Measurements from ENCODE around the gene ADORA2B.
"Not testable (repeated sequence)": the region's sequence is repeated elsewhere in the genome, so short reads cannot be mapped to it uniquely, and the experiment has no call there.

The ADORA2B gene

DNA sequence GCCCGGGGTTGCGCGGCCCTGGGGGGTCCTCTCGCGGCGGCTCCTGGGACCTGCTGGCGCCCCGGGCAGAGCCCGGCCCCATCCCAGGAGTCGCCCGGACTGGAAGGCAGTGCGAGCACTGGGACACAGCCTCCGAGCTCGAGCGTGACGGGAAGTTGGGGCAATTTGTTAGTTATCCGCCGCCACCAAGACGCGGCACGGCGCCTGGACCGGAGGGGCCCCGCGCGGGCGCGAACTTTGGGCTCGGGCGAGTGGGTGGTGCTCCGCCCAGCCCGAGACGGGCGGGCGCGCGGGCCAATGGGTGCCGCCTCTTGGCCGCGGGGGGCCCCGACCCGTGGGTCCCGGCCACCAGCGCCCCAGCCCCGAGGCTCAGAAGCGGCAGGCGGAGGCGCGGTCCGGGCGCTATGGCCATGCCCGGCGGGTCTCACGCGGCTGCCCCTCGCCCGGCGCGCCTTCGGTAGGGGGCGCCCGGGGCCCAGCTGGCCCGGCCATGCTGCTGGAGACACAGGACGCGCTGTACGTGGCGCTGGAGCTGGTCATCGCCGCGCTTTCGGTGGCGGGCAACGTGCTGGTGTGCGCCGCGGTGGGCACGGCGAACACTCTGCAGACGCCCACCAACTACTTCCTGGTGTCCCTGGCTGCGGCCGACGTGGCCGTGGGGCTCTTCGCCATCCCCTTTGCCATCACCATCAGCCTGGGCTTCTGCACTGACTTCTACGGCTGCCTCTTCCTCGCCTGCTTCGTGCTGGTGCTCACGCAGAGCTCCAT, at the start of gene ADORA2B:
Gene ADORA2B, plus strand, starts transcription at position 372 of the 768 bp plus-strand sequence. Its CDS starts 119 bp downstream, at position 491.
- no peak for DNase-seq

DNA sequence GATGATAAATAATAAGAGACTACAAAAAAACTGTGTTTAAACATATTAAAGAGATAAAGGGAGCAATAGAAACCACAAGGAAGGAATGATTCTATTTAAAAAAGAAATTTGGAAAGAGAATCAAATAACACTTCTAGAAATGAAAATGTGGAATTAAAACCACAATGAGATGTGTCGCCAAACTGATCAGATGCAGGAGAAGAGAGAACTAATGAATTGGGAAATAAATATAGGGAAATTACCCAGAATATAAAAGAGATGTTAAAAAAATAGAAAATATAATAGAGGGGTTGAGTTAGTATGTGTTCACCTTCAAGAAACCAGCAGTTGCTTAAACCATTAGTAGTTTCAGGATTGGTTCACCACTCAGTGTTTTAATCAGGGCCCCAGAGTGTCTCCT, 48.7 kb upstream of the ADORA2B start:
- no peak for DNase-seq

DNA sequence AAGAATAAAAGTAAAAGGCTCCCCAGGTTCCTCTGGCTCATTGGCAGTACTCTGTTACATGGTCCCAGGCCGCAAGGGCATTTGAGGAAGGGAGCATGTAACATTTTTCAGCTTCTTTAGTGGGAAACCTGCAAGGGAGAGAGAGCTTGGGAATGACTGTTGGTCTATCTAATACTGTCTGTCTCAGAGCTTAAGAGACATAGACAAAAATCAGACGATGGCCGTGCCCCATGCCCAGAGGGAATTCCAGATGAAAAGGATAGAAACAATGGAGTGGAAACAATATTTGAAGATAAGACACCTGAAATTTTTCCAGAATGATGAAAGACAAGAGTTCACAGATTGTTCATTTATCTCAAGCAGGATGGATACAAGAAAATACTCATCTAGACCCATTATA, 48.1 kb upstream of the ADORA2B start:
- DNase-seq, result no peak

DNA sequence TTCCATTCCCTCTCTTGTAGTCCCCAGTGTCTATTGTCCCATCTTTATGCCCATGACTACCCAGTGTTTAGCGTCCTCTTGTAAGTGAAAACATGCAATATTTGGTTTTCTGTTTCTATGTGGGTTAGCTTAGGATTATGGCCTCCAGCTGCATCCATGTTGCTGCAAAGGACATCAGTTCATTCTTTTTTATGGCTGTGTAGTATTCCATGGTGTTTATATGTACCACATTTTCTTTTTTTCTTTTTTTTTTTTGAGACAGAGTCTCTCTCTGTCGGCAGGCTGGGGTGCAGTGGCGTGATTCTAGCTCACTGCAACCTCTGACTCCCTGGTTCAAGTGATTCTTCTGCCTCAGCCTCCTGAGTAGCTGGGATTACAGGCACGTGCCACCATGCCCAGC, 45.3 kb upstream of the ADORA2B start:
- not testable (repeated sequence) for DNase-seq

DNA sequence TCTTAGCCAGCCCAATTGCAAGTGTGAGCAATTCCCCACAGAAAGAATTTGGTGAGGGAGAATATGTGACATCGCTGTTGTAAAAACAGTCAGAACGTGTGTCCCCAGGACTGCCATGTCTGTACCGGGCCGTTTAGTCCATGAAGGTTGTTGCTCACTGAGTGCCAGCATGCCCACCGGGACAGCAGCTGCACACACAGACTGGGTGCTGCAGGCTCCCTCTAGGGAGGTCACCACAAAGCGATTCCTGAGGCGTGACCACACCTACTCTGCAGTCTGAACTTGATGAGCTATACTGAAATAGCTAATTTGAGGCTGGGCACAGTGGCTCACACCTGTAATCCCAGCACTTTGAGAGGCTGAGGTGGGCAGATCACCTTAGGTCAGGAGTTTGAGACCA, 44.1 kb upstream of the ADORA2B start:
- DNase-seq, result no peak

DNA sequence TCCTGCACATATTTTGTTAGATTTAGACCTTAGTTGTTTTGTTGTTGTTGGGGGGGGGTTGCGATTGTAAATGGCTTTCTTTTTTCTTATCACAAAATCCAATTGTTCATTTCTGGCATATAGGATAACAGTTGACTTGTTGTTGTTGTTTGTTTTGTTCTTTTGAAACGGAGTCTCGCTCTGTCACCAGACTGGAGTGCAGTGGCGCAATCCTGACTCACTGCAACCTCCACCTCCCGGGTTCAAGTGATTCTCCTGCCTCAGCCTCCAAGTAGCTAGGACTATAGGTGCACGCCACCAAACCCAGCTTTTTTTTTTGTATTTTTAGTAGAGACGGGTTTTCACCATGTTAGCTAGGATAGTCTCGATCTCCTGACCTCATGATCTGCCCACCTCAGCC, 39.7 kb upstream of the ADORA2B start:
- not testable (repeated sequence) for DNase-seq

DNA sequence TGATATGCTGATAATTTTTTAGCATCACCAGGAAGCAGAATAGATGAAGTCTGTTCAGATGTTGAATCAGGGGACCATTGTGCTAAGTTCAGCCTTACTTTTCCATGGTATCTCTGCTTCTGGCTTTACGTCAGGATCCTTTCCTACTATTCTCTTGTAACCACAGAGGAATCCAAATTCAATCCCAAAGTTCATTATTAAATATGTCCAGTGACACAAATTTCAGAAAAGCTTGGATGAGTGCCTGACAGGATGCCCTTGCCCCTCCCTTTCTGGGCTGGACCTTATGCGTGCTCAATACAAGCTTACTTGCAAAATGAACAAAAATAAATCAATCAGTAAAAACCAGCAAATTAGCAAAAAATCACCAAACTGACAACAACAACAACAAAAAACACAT, 37.6 kb upstream of the ADORA2B start:
- no peak for DNase-seq

DNA sequence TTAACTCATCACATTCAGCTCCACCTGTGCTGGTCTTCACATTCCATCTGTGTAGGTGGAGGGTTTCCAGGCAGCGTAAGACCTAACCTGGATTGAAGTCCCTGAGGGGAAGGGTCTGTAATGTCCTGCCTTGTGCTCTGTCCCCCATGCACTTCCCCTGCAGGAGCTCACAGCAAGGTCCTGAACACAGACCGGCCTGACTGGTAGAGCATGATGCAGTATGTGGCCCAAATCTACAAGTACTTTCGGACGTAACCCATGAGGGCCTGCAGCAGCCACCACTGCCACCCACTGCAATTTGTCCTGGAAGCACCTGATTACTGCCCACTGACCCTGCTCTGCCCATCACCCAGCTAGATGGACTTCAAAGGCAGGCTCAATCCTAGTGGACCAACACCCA, 36.6 kb upstream of the ADORA2B start:
- no peak for DNase-seq

DNA sequence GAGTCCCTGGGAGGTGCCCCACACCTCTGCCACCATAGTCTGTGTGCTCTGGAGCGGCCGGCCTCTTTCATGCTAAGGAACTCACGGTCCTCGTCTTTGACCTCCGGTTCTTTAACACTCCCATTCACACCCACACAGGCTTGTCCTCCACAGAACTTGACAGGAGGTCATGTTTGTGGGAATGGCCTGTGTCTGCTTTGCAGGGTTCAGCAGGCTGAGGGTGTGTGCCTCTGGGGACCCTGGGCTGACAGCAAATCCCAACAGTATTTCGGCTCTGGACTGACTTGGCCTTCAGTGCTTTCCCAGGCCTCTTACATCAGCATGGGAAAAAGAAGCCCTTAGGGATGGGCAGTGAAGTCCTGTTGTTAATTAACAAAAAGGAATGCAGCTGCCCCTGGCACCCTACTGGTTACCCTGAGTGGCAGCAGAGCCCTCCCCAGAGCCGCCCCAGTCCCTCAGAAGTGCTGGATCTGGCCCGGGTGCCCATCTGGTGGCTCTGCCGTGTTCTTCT, 35.4 kb upstream of the ADORA2B start:
- no peak for DNase-seq

DNA sequence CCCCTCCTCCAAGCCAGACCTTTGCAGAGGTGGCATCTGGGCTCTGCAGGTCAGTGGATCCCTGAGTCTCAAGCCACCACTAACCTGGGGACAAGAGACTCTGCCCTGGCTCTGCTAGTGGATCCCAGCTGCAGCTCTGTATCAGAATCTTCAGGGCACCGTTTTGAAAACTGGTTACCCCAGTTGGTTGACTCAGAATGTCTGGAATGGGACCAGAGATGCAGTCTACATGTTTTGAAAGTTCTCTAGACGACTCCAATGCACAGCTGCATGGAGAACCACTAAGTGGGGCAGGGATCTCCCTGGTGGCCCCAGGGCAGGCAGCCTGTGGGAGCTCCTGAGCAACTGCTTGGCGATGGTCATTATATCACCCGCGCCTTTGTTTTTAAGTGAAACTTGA, 34.1 kb upstream of the ADORA2B start:
- no peak for DNase-seq

DNA sequence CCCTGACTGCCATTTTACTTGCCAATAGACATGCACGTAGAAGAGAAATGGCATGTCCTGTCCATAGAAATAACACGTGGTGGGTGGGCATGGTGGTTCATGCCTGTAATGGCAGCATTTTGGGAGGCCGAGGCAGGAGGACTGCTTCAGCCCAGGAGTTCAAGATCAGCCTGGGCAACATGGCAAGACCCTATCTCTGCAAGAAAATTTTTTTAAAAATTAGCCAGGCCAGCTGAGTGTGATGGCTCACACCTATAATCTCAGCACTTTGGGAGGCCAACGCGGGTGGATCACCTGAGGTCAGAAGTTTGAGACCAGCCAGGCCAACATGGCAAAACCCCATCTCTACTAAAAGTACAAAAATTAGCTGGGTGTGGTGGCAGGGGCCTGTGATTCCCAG, 33.2 kb upstream of the ADORA2B start:
- not testable (repeated sequence) for DNase-seq

DNA sequence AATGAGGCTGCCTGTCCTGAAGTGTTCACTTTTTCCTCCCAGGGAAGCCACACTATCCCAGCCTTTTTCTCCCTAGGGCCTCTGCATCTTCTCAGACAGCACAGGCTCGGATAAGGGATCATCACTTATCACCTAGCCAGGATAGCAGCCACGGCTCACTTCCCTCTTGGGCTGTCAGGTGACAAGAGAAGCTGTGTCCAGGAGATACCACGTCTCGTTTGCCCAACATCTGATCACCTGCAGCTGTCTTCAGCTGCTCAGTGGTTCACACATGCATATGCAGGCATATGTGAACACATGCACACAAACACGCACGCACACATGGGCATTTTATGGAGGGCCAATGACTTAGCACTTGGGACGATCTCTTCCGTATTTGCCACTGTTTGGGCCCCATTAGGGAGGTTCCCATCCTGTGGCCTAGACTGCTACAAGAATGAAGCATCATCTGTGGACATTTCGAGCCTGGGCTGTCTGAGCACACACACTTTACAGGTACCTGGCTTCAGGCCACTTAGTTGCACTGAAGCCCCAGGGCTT, 32.4 kb upstream of the ADORA2B start:
- no peak for DNase-seq

DNA sequence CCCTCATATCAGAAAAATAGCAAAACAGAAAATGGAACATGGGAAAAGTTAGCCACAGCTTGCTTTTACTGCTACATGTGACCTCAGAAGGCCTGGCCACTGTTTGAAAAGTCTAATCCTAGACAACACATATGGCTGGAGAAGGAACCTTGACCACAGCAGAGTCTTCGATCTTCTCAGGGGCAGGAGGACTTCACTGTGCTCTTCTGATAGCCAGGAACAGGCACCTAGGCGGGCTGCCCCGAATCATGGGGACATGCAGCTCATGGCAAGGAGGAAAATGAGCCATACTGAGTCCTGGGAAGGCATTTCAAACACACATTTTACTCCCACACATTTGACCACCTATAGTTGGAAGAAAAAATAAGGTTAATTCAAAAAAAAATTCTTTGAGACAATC, 31.1 kb upstream of the ADORA2B start:
- no peak for DNase-seq

DNA sequence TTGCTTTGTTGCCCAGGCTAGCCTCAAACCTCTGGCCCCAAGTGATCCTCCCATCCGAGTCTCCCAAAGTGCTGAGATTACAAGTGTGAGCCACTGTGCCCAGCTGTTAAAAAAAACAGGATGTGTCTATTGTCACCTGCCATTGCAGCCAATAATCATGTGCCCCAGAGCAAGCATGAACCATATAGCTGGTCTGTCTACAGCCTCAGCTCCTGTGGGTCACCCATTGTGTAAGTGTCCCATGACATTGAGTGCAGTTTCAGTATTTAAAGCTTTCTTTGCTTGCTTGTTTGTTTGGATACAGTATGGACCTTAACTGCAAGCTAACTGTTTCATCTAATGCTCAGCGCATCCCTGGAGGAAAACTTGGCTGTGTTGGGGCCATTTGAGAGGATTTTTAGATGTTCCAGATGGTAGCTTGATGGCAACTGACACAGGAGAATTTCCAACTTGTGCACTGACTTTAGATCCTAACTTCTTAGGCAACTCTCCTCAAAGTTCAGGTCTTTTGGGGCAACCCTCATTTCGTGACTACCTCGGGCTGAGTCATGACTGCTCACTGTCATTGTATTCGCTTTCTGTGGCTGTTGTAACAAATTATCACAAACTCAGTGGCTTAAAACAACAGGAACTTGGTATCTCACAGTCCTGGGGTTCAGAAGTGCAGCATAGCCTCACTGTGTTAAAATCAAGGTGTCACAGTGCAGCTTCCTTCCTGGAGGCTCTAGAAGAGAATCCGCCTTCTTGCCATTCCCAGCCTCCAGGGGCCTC, 30.3 kb upstream of the ADORA2B start:
- no peak for DNase-seq

DNA sequence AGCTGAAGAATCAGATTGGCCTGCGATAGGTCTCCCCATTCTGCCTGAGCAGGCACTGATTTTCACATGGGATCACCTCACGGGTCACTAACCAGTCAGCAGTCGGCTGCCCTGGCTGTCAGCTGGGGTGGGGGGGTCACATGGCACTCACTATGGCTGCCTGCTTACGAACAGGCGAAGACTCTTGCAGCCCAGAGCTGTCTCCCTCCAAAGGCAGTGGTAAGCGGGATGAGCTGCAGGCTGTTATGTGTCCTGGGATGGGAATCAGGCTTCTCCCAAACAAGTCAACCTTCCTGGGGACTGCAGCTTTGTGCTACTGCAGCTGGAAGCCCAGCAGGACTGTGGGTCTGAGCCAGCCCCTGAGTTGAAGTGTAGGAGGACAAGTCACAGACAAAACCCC, 29.0 kb upstream of the ADORA2B start:
- no peak for DNase-seq

DNA sequence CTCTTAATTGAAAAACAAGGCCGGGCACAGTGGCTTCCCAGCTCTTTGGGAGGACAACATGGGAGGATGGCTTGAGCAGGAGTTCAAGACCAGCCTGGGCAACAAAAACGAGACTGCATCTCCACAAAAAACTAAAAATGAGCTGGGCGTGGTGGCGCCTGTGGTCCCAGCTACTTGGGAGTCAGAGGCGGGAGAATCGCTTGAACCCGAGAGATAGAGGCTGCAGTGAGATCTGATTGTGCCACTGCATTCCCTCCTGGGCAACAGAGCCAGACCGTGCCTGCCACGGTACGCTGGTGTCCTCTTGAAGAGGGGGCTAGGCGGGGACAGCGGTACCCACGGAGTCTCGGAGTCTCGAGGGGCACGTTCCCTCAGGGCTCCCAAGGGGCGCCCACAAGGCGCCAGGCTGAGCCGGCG, 27.9 kb upstream of the ADORA2B start:
- no peak for DNase-seq

DNA sequence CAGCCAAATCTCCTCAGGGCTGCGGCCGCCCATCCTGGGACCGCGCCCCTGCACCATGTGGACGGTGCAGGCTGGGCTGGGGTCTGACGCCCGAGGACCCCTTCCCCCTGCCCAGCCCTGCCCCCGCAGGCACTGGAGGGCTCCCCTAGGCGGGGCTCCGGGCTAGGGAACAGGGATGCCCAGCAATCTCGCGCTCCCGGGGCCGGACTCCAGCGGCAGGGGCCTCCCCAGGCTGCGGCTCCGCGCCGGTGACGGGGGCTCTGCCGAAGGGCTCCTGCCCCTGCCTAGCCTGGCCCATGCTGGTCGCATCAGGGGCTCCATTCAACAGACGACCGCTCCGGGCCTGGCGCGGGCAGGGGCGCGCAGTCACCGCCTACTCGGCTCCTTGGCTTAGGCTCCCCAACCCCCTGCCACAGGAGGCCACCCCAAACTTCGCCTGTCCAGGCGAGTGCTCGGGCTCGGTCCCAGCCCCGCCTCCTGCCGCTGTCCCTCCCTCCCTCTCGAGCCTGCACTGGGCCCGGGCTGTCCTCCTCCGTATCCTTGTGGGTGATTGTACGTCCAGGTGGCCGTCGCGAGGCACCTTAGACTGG, 27.4 kb upstream of the ADORA2B start:
- no peak for DNase-seq

DNA sequence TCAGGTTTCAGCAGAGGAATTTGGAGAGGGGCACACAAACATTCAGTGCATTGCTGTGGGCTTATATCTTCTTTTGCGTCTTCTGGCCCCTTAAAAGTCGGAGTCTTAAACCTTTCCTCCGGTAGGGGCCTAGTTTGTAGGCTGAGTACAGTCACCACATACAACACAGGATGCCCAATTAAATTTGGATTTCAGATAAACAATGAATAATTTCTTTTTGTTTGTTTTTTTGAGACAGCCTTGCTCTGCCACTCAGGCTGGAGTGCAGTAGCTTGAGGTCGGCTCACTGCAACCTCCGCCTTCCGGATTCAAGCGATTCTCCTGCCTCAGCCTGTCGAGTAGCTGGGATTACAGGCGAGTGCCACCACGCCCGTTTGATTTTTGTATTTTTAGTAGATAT, 26.7 kb upstream of the ADORA2B start:
- no peak for DNase-seq

DNA sequence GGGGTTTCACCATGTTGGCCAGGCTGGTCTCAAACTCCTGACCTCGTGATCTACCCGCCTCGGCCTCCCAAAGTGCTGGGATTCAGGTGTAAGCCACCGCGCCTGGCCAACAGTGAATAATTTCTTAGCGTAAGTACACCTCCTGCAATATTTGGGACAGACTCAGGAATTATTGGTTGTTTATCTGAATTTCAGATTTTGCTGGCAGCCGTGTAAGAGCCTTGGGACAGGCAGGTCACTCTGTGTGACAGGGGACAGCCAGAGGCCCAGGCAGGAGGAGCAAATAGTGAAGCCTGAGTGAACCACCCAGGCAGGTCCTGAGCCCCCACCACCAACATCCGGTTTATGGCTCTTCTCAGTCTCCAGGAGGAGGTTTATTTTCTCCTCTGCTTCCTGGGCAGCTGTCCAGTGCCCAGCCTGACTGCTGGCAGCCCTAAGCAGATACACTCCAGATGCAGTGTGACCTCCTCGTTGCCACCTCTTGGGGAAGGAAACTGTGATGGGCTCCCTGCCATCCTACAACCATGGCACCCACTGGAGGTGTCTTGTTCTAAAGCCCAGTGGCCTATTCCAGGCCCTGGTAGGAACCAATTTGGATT, 26.2 kb upstream of the ADORA2B start:
- DNase-seq, result no peak

DNA sequence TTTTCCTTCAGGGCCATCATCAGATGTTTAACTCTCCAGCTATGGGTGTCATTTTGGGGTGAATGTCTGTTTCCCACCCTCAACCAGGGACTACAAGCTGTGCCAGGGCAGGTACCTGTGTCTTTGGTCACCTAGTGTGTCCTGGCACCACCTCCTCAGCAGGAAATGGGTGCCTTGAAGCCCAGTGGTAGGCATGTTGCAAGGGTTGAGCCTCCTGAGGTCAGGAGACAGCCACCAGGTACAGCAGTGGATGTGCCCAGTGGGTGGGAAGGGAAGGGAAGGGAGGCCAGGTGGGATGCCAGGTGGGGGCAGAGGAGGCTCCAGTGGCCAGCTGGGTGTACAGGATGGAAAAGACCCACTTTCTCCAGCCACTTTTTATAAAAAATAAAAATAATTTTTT, 25.5 kb upstream of the ADORA2B start:
- DNase-seq, result no peak

DNA sequence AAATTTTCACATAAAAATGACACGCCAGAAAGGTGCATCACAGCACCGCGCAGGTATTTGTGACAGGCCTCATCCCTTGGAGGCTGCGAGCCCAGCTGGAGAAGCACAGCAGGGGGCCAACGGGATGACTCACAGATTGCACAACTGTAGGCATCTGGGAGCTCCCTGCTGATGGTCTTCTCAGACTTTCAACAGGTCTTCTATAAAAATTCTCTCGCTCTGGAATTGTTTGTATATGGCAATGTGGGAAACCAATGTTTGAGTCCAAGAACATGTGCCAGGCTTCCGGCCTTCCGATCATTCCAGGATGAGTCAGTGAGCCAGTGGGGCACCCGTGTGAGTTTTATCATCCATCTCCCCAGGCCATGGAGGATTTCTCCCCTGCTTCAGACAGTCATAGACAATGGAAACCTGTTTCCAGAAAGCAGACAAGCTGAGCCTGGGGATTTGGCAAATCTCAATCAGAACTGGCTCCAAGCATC, 24.1 kb upstream of the ADORA2B start:
- DNase-seq, result no peak

DNA sequence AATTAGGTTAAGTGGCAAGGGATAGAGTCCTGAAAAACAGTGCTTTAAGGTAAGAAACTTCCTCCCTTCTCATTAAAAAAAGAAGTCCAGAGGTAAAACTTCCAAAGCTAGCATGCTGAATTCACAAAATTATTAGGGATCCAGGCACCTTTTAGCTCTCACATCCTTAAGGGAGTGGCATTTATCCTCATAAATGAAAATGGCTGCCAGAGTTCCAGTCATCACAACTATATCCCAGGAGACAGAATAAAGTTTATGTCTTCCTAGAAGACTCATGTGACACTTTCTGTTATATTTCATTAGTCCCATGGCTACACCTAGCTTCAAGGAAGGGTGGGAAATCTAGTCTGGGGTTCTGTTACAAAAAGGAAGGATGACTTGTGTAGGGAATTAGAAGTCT, 23.3 kb upstream of the ADORA2B start:
- DNase-seq, result no peak

DNA sequence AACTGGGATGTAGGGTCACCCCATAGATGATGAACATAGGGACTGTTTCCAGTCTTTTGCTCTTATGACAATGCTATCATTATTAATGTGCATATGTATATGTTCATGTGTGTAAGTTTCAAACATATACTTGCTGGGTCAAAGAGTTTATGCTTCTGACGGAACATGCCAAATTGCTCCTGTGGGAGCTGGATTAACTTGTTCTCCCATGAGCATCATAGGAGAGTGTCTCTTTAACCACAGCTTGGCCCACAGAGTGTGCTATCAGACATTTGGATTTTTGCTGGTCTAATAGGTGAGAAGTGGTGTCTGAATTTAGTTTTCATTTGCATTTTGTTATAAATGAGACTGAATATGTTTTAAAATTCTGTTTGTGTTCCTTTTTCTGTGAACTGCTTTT, 22.3 kb upstream of the ADORA2B start:
- DNase-seq, result no peak

Data from NCI-H524 treated with DMSO at 0.1 percent for 48 hours (cell line).